Hepatocyte (in vitro differentiated cells): ENCODE results near the gene NAT16.

Experiments used
- CTCF ChIP-seq: fragments of 200-600 bp; sonication (generic); IDR thresholded peaks from 2 replicates; pipeline ENCODE4 v1.5.1; 2016; ENCODE audit warnings: antibody characterized with exemption, mild to moderate bottlenecking; ENCODE audit not compliant: poor library complexity
- EZH2 ChIP-seq: fragments of 200-600 bp; sonication (generic); IDR thresholded peaks from 2 replicates; pipeline ENCODE4 v1.6.1; 2016; ENCODE audit warnings: antibody characterized with exemption, mild to moderate bottlenecking, borderline replicate concordance

GRCh38 chr7:101189109-101189508 is 9.0 kb upstream of the NAT16 start:
- TF ChIP-seq CTCF = no peak
- TF ChIP-seq EZH2 = no peak
